Measurements from ENCODE around the gene CCNE1.
"Not testable (repeated sequence)": the region's sequence is repeated elsewhere in the genome, so short reads cannot be mapped to it uniquely, and the experiment has no call there.

CCNE1 gene

DNA sequence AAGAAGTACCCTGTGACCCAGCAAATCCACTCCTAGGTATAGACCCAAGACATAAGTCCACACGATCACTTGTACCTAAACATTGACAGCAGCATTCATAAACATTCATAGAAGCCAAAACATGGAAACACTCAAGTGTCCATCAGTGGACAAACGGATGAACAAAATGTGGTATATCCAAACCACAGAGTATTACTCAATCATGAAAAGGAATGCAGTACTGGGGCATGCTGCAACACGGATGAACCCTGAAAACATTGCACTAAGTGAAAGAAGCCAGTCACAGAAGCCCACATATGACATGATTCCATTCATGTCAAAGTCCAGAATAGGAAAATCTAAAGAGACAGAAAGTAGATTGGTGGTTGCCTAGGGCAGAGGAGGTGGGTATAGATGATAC, 22.8 kb upstream of the CCNE1 start:
- no peak for DNase-seq

DNA sequence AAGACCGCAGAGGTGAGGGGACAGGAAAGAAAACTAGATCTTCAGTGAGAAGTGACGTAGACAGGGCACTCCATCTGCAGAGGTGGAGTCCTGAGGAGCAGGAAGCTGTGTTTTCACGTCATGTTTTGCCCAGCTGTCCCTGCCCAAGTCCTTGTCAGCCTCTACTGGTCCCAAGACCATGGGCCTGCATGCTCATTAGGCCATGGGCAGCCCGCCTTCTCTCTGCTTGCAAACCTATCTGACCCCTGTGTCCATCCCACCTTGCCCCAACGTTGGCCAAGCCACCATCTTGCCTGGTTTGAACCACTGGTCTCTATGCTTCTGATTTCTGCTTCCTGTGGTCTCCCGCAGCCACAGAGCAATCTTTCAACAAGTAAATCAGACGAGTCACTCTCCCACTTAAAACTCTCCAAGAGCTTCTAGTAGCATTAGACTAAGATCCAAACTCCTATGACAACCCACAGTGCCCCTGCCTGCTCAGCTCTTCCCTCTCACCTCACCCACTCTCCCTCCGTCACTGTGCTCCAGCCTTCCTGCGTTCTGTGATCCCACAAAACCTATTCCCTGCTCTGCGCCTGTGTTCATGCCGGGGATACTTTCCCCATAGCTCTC, 18.6 kb upstream of the CCNE1 start:
- no peak for DNase-seq

DNA sequence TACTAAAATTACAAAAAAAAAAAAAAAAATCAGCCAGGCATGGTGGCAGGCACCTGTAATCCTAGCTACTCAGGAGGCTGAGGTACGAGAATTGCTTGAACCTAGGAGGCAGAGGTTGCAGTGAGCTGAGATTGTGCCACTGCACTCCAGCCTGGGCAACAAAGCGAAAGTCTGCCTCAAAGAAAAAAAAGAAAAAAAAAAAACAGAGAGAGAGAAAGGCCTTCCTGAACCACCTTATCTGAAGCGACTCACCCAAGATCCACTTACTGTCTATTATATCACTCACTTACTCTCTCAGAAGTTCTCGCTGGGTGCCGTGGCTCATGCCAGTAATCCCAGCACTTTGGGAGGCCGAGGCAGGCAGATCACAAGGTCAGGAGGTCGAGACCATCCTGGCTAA, 17.3 kb upstream of the CCNE1 start:
- DNase-seq, result not testable (repeated sequence)

DNA sequence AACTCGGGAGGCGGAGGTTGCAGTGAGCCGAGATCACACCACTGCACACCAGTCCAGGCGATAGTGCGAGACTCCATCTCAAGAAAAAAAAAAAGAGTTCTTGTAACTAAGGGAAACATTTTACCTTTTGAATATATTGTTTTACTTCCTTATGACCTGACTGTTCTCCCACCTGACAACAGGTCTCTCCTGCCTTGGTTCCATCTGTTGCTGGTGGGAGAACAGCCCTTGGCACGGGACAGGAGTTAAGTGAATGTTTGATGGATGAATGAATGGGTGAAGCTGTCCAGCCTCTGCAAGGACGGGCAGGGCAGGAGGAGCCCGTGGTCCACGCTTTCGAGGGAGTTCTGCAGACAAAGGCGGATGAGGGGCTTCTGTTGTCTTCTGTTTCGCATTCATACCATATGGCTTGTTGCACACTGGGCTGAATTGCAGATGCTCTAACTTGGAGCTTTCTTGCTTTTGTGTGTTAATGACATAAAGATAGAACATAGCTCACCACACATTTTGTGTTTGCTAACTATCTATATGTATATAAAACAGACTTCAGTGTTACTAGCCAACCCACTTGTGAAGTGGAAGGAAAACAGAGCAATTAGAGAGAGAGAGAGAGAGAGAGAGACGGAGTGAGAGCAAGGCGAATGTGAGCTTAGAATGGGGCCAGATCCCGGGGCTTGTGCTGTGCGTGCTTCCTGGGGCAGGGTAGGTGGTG, 16.2 kb upstream of the CCNE1 start:
- no peak for DNase-seq

DNA sequence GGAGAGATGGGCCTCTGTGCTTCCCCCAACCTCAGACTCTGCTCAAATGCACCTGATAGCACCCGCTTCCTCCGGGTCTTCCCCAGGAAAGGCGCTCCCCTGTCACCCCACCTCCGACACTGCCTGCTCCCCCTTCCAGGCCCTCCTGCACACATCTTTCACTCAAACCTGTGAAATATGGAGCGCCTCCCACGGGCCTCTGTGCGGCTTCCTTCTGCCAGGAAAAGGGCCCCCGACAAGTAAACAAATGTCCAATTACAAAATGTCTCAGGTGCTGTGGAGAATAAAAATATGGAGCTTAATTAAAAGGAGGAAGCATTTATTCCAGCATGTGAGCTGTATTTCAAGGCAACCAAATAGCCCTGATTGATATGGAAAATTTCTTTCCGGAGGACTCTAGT, 15.6 kb upstream of the CCNE1 start:
- no peak for DNase-seq

DNA sequence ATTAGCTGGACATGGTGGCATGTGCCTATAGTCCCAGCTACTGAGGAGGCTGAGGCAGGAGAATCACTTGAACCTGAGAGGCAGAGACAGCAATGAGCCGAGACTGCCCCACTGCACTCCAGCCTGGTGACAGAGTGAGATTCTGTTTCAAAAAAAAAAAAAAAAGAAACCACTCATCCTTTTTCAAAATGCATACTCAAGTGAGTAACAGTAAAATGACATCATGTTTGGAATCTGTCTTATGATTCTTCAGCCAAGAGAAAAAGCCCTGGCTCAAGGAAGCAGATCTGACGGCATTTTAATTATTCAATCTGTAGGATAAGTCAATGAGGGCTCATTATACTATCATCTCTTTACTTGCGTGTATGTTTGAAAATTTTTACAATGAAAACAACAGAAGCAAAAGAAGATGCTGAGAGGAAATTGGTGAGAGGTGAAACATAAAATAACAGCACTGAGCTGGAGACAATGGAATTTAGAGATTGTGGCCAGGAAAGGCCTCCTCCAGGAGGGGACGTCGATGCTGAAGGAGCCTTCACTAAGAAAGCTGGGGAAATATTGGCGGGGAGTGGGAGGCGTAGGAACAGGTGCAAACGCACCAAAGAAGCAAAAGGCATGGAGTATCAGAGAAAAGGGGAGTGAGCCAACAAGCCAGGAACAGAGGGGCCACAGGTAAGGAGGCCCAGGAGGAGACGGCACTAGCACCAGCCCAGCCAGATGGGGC, 12.9 kb upstream of the CCNE1 start:
- DNase-seq, result no peak

DNA sequence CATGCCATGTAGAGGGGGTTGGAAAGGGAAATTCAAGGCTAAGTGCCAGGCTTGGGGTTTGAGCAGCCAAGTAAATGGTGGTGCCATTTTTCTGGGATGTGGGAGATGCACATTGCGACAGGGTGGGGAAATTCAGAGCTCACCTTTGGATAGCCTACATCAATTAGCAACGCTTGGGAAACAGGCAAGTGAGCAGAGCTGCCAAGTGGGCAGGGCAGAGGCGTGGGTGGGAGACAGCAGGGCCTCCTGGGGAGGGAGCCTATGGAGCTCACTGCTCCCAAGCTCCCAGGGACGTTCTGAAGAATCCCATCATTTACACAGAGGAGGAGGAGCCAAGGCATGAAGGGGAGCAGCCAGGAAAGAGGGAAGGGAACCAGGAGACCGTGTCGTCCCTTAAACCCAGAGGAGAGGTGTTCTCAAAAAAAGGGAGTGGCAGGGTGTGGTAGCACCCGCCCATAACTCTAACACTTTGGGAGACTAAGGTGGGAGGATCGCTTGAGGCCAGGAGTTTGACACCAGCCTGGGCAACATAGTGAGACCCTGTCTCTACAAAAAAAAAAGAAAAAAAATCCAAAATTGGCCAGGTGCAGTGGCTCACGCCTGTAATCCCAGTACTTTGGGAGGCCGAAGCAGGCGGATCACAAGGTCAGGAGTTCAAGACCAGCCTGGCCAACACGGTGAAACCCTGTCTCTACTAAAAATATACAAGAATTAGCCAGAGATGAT, 11.5 kb upstream of the CCNE1 start:
- no peak for DNase-seq

DNA sequence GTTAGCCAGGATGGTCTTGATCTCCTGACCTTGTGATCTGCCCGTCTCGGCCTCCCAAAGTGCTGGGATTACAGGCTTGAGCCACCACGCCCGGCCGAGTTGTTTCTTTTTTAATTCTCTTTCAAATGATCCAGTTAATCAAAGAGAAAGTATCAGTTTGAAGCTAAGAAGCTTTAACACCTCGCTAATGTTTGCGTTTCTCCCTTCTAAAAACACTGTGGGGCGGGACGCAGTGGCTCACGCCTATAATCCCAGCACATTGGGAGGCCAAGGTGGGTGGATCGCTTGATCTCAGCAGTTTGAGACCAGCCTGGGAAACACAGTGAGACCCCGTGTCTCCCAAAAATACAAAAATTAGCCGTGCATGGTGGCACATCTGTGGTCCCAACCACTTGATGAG, 7.8 kb upstream of the CCNE1 start:
- not testable (repeated sequence) for DNase-seq

DNA sequence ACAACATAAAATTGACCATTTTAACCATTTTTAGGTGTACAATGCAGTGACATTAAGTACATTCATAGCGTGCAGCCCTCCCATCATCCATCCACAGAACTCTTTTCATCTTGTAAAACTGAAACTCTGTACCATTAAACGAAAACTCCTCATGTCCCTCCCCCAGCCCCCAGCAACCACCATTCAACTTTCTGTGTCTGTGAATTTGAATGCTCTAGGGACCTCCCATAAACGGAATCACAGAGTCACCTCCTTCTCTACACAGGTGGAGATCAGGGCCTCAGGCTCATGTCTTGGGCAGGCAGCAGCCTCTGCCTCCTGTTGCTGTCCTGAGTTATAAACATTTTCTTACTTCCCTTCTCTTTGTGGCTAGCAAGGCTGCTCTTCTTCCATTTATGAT, 7.3 kb upstream of the CCNE1 start:
- no peak for DNase-seq

DNA sequence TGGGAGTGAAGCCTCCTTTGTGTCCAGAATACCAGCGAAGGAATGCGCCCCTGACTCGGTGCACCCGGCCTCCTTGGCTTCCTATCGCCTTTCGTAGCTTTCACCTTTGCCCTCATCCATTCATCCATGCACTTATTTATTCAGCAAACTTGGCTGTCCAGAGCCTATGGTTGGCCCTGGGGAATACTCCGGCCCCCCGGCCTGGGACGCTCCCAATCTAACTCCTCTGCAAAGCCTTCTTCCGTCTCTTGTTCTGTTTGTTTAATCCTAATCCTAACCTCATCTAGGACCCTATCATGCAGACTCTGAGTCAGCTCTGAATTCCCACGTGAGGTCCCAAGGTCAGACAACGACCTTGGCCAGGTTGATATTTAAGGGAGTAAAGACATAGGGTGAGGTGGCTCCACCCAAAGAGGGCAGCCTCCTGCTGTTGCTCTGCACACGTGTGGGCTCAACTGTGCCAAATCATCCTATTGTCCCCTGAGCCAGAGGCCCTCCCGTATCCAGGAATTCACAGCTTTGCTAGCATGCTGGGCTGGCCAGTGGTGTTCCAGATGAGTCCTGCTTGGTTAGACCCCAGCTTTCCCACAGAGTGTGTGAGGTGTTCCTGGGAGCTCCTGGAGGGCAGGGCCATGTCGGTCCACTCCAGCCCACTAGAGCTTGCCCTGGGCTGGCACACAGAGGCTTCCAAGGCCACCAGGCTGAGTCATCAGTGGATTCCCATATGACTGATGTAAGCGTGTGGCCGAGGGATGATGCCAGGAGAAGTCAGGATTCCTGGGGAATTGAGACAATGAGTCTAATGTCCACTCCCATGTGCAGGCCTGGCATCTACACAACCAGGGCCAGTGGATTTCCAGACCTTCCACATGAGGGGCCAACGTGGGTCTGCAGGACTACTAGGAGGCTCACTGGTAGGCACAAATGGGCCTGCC, 6.5 kb upstream of the CCNE1 start:
- no peak for DNase-seq

DNA sequence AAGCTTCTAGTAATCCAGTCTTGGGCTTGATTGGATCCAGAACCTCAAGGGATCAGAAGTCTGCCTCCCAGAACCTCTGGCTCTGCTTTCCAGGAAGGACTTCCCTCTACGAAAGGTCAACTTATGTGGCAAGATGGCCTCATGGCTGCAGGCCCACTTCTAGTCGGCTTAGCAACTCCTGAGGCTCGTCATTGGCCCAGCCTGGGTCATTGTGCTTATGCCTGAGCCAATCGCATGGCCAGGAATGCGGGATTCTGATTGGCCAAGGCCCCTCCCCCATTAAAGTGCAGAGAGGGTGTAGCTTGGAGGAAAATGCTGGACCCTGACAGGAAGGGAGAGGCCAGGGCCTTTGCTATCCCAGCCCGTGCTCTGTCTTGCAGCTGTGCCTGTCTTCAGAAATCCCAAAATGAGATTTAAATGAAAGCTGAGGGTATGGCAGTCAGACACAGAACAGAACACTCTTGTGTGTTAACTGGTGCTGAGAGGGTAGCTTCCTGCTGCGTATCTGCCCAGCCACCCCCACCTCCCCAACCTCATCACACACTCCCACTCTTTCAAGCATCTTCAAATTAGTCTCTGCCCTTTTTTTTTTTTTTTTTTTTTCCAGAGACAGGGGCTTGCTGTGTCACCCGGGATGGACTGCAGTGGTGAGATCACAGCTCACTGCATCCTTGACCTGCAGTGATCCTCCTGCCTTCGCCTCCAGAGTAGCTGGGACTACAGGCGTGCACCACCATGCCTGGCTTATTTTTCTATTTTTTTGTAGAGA, 5.5 kb upstream of the CCNE1 start:
- DNase-seq, result no peak

DNA sequence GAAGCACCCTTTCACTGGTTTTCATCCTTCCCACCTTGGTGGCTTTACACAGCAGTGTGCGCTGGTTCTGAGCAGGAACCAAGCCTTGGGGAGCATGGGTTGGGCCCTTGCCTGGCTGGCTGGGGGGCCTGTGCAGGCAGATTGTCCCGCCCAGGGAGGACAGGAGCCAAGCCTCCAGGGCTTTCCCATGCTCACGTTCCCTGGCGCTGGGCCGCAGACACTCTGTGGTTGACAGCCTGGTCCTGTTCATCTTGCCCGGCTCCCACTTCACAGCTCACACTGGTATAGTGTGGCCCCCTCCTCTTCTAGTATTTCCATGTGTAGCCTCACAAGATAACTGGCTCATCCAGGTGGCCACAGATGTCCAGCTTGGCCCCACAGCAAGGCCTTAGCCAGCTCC, 4.6 kb upstream of the CCNE1 start:
- no peak for DNase-seq

DNA sequence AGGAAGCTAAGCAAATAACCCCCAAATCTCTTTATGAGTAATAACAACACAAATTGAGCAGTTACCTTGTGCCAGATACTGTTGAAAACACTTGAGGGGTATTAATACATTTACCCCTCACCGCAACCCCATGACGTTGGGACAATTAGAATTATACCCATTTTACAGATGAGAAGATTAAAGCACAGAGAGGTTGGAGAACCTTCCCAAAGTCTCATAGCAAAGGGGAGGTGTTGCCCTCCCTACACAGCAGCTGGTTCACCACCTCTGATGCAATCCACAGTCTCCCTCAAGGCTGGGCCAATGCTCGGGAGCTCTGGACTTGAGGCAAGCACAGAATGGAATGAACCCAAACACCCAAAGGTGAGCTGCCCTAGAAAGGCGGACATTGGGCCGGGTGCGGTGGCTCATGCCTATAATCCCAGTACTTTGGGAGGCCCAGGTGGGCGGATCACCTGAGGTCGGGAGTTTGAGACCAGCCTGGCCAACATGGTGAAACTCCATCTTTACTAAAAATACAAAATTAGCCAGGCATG, 3.9 kb upstream of the CCNE1 start:
- DNase-seq, result no peak

DNA sequence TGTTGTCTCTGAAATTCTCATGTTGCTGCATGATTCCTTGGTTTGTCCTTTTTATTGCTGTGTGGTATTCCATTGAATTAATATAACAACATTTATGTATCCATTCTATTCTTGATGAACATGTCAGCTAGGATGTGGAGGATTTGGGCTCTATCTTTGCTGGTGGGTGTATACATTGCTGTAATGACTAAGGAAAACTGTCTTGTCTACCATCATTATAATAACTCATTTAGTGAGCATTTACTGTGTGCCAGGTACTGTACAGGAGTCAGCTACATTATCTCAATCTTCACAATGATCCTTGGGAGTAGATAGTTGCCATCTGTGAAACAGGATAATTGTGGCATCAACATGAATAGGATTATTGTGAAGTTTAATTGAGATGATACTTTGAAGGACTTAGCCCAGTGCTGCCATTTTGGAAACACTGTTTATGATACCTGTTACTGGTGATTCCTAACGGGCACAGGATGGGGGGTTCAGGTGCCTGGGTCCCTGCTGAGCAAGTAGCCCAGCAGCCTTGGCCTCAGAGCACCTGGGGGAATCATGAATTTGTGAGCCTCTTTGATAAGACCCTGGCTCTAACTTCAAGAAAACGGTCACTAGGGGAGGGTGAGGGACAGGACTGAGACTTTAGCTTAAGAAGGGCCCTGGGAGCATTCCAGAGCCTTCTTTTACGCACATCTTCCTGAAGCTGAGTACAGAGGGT, 1.8 kb upstream of the CCNE1 start:
- no peak for DNase-seq

DNA sequence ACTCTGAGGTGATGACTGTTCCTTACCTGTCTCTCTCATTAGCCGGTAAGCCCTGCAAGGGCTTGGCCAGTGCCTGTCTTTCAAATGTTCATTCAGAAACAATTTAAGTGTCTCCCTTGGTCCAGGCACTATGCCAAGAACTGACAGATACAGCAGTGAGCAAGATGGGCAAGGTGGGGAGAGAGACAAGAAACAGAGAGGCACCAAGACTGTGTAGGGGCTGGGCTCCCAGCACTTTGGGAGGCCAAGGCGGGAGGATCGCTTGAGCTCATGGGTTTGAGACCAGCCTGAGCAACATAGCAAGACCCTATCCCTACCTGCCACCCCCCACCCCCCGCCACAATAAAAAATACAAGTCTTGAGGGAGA, 1.3 kb upstream of the CCNE1 start:
- DNase-seq, result no peak

DNA sequence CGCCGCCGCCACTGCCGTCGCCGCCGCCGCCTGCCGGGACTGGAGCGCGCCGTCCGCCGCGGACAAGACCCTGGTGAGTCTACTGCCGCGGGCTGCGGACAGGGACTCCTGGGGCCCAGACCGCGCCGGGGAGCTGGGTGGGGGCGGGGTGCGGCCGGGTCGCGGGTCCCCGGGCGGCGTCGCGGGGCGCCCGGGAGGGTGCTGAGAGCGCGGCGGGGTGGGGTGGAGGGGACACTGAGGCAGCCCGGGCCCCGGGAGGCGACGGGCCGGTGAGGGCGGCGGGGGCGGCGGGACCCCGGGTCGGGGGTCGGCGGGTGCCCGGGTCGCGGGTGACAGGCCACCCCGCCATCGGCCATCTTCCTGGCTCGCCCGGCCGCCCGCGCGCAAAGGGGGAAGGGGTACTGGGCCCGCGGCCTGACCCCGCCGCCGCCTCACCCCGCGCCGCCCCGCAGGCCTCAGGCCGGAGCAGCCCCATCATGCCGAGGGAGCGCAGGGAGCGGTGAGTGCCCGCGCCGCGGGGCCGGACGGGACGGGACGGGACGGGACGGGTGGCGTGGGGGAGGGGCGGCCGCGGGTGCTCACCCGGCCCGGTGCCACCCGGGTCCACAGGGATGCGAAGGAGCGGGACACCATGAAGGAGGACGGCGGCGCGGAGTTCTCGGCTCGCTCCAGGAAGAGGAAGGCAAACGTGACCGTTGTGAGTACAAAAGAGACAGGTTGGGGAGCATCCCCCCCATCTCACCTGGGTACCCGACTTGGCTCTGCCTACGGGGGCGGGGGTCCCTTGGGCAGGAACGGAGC, 489 bp downstream of the CCNE1 start:
- DNase-seq, result no peak

DNA sequence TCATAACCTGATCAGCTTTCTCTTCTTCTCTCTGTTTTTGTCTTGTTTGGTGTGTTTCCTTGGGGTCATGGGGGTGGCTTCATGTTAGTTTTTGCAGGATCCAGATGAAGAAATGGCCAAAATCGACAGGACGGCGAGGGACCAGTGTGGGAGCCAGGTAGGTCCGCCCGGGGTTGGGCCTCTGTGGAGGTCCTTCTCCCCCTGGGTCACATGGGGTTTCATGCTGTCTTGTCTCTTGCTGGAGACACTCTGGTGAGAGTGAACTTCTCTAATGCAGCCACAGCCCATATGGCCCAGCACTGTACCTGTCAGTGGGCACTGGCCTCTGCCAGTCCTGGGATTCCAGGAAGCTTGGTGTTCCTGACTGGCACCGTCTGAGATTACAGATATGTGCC, 1.1 kb downstream of the CCNE1 start:
- no peak for DNase-seq

DNA sequence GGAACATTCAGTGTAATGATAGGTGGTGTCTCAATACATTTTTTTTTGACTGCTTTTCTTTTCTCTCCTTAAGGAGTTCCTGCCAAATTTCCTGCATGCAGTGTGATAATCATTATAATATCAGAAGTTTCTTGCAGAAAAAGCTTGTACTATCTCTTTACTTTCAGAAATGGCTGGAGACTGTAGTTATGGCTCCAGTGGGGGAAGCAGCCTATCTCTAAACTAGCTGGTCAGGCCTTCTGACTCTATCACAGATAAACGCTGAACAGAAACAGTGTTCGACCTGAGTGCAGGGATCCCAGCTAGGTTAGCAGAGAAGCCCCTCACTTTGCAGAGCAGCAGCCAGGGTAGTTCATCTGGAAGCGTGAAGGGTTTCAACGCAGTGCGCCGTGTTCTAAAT, 1.9 kb downstream of the CCNE1 start:
- DNase-seq, result no peak

DNA sequence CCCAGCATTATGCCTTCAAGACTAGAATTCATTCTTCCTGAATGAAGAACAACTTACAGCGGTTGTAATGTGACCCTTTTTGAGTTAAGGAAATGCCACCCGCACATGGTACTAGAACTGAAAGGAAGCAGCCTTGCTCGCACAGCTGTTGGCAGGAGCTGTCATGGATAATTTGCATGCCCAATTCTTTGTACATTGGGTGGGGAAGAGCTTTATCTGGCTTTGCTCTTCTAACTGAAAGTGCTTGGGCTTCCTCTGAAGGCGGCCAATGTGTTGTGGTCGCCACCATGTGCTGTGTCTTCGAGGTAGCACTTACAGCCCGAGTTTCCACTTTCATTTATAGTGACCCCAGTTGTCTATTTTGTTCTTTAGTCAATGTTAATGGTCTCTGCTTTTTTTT, 3.4 kb downstream of the CCNE1 start:
- no peak for DNase-seq

DNA sequence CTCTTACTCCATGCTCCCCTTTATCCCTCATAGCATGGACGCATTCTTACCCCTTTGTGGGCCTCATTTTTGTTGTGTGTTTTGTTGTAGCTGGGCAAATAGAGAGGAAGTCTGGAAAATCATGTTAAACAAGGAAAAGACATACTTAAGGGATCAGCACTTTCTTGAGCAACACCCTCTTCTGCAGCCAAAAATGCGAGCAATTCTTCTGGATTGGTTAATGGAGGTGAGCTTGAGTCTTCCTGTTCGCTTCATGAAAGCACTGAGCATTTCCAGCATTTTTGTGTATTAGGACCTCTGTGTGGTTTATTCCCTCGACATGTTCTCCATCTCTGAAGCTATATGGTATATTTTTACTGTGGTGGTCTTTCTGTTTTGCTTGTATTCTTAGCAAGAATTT, 5.5 kb downstream of the CCNE1 start:
- DNase-seq, result no peak

All from amniotic stem cell (primary cell).